HG03457 (cell line): ENCODE measurements around the gene GIMAP5.

ENCODE experiments used
- ATAC-seq: cut with Tn5 transposase; IDR thresholded peaks from one replicate; pipeline ENCODE4 v1.9.1; 2021; ENCODE audit warnings: moderate number of reproducible peaks; ENCODE audit not compliant: unreplicated experiment

Gene GIMAP5

GRCh38 chr7:150734254-150734653, 3.0 kb upstream of the GIMAP5 start:
- ATAC-seq, result no peak

DNA sequence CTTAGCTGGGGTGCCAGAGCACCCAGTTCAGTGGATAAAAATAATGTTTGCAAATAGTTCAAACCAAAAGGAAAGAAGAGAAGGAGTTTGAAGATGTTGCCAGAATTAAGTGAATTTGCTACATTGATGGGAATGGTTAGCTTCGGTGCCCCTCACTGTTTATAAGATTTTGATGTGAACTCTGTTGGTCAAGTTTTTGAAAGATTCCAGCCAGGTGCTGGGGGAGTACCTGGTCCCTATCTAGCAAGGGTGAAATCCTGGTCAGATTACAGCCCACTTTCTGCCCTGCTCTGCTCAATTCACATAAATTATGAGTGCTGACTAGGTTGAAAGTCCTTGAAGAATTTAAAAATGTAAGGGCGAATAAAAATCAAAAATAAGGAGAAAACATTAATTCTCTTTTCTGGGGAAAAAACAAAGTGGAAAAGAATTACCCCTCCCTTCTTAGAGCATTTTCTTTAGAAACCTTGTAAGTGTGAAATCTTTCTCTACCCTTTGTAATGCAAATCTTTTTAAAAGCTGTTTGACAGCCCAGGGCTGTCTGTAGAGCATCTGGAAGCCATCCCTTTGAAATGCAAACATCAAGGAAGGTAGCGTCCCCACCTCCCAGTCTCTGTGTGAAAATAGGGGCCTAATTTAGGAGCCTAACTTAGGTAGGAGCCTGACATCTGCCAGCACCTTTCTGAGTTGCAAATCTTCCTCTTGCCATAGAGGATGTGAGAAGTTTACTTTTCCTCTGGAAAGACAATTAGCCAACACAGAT, 1.4 kb upstream of the GIMAP5 start:
- ATAC-seq, result no peak

GRCh38 chr7:150736864-150737263, 354 bp upstream of the GIMAP5 start:
- no peak for ATAC-seq

- ATAC-seq, result no peak
Observed at GRCh38 chr7:150738092-150738491, 874 bp downstream of the GIMAP5 start.

DNA sequence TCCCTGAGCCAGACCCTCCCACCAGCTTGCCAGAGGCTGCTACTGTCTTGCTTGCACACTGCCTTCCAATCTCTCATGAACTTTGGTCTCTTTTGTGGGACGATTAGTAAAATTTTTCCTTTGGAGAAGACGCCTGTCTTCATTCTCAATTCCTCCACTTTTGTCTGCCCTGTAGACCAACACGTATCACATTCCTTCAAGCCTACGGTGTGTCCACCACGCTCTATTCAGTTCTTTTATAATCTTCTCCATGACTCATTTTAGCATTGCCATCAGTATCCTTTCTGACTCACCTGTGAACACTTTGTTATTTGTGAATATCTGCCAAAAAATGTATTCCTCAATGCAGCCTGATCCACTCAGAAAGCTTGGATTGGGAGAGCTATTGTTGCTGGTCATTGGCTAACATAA, 1.4 kb downstream of the GIMAP5 start:
- ATAC-seq, result no peak

DNA sequence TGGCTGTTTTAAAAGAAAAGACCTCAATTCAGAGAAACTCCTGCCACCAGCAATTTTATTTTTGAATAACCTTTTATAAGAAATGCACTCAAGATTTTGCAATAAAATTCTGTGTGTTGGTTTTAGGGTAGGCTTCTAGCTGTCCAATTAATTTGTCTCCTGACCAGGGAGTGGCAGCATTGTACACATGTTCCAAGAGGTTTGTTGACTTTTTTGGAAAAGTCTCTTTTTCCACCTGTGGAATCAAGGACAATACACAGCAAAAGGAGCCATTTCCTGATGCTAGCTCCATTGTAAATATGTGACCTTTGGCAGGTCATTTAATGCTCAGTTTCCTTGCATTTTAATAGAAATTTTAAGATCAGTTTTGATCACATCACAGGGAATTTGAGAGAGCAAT, 1.8 kb downstream of the GIMAP5 start:
- ATAC-seq, result no peak

DNA sequence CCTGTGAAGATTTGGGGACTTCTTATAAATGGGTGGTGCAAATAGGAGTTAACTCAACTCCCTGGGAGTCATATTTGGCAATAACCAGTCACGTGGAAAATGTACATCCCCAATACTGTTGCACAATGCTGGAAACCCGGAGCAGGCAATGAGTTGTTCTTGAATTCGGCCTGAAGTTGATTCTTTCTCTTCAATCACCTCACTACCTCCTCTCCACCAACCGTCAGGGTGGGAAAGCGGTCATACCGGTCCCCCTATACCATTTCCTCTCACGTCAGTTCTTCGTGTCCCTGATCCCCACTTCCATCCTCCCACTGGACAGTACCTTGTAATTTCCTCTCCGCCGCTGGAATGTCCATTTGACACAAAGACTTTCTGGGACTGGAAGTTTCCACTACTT, 2.8 kb downstream of the GIMAP5 start:
- no peak for ATAC-seq

DNA sequence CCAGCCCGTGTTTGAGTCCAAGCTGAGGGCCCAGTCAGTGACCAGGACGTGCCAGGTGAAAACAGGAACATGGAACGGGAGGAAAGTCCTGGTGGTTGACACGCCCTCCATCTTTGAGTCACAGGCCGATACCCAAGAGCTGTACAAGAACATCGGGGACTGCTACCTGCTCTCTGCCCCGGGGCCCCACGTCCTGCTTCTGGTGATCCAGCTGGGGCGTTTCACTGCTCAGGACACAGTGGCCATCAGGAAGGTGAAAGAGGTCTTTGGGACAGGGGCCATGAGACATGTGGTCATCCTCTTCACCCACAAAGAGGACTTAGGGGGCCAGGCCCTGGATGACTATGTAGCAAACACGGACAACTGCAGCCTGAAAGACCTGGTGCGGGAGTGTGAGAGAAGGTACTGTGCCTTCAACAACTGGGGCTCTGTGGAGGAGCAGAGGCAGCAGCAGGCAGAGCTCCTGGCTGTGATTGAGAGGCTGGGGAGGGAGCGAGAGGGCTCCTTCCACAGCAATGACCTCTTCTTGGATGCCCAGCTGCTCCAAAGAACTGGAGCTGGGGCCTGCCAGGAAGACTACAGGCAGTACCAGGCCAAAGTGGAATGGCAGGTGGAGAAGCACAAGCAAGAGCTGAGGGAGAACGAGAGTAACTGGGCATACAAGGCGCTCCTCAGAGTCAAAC, 5.2 kb downstream of the GIMAP5 start:
- ATAC-seq, result no peak

DNA sequence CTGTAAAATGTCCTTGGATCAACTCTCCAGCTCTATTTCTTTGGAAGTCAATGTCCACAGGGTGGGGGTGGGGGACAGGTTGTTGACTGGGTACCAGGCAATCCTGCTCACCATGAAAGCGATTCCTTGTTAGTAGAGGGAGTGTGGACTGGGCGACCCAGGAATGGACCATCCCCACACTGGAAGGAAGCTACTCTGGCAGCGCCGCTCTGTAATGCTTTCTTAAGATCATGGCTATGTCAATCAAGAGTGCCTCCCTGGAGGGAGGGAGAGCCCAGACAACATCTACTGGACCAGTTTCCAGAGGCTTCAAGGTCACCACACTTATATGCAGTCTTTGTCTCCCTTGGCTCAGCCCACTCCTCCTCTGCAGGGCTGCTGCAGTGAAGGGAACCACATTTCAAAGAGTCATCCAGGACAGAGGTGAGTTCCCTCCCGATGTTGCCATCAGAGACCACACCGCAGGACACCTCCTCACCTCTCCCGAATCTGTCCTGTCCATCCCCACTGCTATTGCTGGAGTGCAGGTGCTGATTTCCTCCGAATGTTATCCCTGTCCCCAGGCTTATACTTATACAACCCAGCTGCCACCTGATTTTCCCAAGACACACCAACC, 6.9 kb downstream of the GIMAP5 start:
- no peak for ATAC-seq

DNA sequence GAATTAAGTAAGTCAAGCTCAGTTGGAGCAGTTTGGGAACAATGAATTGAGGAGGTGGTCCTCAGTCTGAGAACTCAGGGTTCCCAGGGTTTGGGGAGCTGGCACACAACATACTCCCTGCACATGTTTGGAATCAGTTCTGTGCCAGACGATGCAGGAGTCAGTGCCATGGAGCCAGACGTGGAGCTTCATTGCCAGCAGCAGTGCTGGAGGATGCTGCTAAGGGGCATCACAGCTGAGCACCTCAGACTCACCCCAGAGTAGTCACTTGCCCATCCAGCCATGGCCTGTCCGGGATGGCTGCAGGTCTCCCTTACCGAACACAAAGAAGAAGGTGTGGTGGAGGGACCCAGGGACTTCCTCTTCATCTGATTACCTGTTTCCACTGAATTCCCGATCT, 7.9 kb downstream of the GIMAP5 start:
- ATAC-seq, result no peak

GRCh38 chr7:150745876-150746275, 8.7 kb downstream of the GIMAP5 start:
- no peak for ATAC-seq

GRCh38 chr7:150746921-150747320, 9.7 kb downstream of the GIMAP5 start:
- ATAC-seq, result no peak

GRCh38 chr7:150748376-150748775, 11.2 kb downstream of the GIMAP5 start:
- ATAC-seq, result no peak

DNA sequence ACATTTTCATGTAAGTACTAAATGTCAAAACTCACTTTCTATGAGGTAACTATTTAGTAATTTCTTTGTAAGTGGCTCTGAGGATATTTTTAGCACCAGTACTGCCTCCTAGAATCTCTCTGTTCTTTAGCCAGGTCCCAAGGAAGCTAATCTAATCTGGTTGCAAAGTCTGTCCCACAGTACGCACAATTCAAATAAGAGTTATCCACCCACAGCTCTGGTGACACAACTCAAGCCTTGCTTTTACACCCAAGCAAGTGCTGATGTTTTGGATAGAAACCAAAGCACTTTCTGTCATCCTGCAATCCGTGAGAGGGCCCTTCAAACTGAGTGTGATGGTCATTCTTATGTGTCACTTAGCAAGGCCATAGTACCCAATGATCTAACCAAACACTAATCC, 14.5 kb downstream of the GIMAP5 start:
- ATAC-seq, result no peak

GRCh38 chr7:150753239-150753638, 16.0 kb downstream of the GIMAP5 start:
- ATAC-seq, result no peak

DNA sequence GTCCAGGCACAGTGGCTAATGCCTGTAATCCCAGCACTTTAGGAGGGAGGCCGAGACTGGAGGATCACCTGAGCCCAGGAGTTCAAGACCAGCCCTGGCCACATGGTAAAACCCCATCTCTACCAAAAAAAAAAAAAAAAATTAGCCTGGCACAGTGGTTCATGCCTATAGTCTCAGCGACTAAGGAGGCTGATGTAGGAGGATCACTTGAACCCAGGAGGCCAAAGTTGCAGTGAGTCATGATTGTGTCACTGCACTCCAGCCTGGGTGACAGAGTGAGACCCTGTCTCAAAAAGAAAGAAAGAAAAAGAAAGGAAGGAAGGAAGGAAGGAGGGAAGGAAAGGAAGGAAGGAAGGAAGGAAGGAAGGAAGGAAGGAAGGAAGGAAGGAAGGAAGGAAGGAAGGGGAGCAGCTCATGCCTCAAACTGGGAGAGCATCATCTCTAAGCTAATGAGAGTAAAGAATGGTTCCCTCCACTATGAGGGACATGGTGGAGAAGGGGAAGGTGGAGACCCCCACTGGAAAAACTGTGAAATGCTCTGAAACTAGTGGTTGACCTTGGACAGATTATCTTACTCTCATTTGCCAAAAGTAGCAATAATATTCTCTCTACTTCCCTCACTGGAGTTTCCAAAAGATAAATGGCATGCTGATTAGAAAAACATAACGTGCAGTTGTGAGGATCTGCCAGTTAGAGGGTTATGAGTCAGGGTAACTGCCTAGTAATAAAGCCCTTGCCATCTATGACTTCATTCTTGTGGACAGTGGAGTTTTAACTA, 16.8 kb downstream of the GIMAP5 start:
- ATAC-seq, result no peak

- no peak for ATAC-seq
Observed at GRCh38 chr7:150754951-150755350, 17.7 kb downstream of the GIMAP5 start.

DNA sequence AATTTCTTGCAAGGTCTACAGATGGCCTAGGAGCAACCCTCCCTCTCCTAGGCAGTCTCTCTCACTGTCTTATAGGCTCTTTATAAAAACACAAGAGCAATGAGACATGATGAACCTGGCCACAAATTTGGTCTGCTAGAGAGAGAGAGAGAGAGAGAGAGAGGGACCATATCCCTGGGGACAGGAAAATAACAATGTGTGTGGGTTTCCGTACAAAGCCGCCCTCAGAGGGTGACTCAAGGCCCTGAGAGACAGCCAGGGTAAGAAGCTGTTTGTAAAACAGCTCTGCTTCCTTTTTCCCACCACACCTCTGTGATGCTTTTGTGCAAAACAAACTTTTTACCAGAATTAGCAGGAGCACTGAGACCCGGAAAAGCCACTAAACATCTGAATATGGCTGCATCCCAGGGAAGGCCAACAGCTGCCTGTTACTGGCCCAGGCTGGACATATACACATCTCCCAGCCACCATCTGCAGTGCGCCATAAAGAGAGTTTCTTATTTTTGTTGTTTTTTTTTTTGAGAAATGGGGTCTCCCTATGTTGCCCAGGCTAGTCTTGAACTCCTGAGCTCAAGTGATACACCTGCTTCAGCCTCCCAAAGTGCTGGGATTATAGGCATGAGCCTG, 18.4 kb downstream of the GIMAP5 start:
- ATAC-seq, result no peak

GRCh38 chr7:150756166-150756565, 18.9 kb downstream of the GIMAP5 start:
- no peak for ATAC-seq

- no peak for ATAC-seq
Observed at GRCh38 chr7:150756858-150757257, 19.6 kb downstream of the GIMAP5 start.

DNA sequence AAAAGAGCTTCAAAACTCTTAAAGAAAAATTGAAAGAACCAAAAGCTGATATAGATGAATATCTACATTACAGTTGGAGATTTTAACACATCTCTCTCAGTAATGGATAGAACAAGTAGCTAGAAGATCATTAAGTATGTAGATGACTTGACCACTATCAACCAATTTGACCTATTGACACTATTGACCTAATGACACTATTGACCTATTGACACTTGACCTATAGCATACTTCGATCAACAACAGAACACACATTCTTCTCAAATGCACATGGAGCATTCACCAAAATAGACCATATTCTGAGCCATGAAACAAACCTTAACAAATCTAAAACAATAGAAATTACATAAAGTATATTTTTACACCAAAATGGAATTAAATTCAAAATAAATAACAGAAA, 22.3 kb downstream of the GIMAP5 start:
- no peak for ATAC-seq
